ENCODE results near the gene IMPDH2. TPM values are rescaled to one million over a fixed set of nuclear protein-coding genes. Genes with fewer than 3 reads are reported as not detected.

The IMPDH2 gene
- total and polyA plus RNA-seq, 2 of the 4 experiments (the other 2 are of a cell fraction): 190 to 296 TPM

DNA sequence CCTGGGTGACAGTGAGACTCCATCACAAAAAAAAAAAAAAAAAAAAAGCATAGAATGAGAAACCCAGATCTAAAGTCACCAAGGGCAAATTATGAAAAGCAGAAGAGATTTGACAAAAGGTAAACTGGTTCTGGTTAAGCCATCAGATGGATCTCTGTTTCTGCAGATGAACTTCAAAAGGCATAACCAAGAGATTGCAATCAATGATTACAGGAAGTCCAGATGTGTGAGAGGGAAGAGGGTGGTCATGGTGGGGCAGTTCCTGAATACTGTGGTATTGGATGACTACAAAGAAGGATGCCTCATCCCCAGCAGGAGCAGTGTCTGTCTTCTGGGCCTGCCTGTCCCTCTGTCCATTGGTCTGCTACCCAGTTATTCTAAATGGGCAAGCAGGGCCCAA is 35.4 kb downstream of the IMPDH2 start:
- Histone ChIP-seq H3K9ac (ENCODE audit: low read depth, low read length) (no peak overlapping the region), H2AFZ (replicated peaks; ENCODE audit: low read length, poor library complexity) (no peak overlapping the region), H3K79me1 (ENCODE audit: low read depth in 1 of 2, low read length in 2 of 2) (peaks cover 49 to 66% of the 10 kb centered on the region in 2 experiments), H2BK20ac (ENCODE audit: low read depth, low read length) (no peak overlapping the region), H4K5ac (ENCODE audit: low read depth, low read length) (no peak overlapping the region), H3K36me3 (ENCODE audit: control insufficient read depth, insufficient read depth, low read length) (peaks cover 3% of the 10 kb centered on the region; the same call in 1 of the 2 replicates), H3K23ac (ENCODE audit: low read depth, low read length) (no peak overlapping the region), H2BK5ac (ENCODE audit: low read depth, low read length, poor library complexity, severe bottlenecking) (no peak overlapping the region), H2BK120ac (ENCODE audit: low read depth, low read length) (no peak overlapping the region), H4K8ac (ENCODE audit: low read depth in 2 of 2, low read length in 2 of 2) (no peak overlapping the region), H3K4ac (ENCODE audit: low read depth, low read length) (no peak overlapping the region), H3K4me1 (ENCODE audit: control insufficient read depth, insufficient read depth, low read length) (peaks cover 14% of the 10 kb centered on the region), H2BK15ac (ENCODE audit: low read depth, low read length) (no peak overlapping the region), H4K91ac (ENCODE audit: insufficient read depth, low read depth, low read length) (no peak overlapping the region), H3K9me1 (ENCODE audit: insufficient read depth, low read length) (peaks cover 7% of the 10 kb centered on the region), H2AK9ac (replicated peaks; ENCODE audit: low read depth, low read length, poor library complexity) (no peak overlapping the region), H3K9me3 (ENCODE audit: control insufficient read depth, insufficient read depth, low read length) (no peaks in the 10 kb centered on the region), H3K27me3 (ENCODE audit: control insufficient read depth, insufficient read depth, low read length) (no peaks in the 10 kb centered on the region), H3K18ac (ENCODE audit: low read depth, low read length) (no peak overlapping the region), H3K27ac (ENCODE audit: insufficient read depth, low read length) (no peak overlapping the region), H3K14ac (replicated peaks; ENCODE audit: low read depth, low read length) (no peak overlapping the region), H4K20me1 (ENCODE audit: insufficient read depth, low read length) (no peaks in the 10 kb centered on the region; the same call in 1 of the 2 replicates), H2AK5ac (ENCODE audit: low read depth, low read length) (no peak overlapping the region), H3K56ac (ENCODE audit: extremely low read depth, insufficient read depth, low read length) (no peak overlapping the region), H3K4me3 (ENCODE audit: insufficient read depth, low read depth, low read length) (no peak overlapping the region), H3K4me2 (ENCODE audit: low read depth, low read length) (no peak overlapping the region)
- intact Hi-C loops (cut with micrococcal nuclease): no loop called here
- ATAC-seq (ENCODE audit: low read depth) (no peak), DNase-seq (no peak)
- dilution Hi-C loops (cut with HindIII; ENCODE audit: low sequenced_read_pairs, unreplicated experiment): no loop called here
- BruUV-seq (replicated peaks): no TSS peak
- in situ Hi-C loops (cut with MboI; ENCODE audit: low sequenced_read_pairs): no loop called here
- ChIA-PET CTCF (no interaction called here), POLR2A (ENCODE audit: unreplicated experiment) (no interaction called here)
- TF ChIP-seq CEBPB (IDR thresholded peaks at IDR 0.05; ENCODE audit: low read depth, low read length) (no peak), MAZ (IDR thresholded peaks at IDR 0.05; ENCODE audit: borderline replicate concordance, low read depth, low read length) (no peak), MXI1 (IDR thresholded peaks at IDR 0.05; ENCODE audit: borderline replicate concordance, low read depth, low read length) (no peak), FOS (IDR thresholded peaks at IDR 0.05; ENCODE audit: low read depth, low read length) (no peak), MAFK (IDR thresholded peaks at IDR 0.05; ENCODE audit: low read depth, low read length) (no peak), POLR2A (IDR thresholded peaks at IDR 0.05; ENCODE audit: low read depth, low read length) (no peak), CHD1 (IDR thresholded peaks at IDR 0.05; ENCODE audit: low read depth, low read length) (no peak), BHLHE40 (IDR thresholded peaks at IDR 0.05; ENCODE audit: low read depth, low read length) (no peak), RCOR1 (IDR thresholded peaks at IDR 0.05; ENCODE audit: insufficient replicate concordance, low read length) (no peak), RFX5 (IDR thresholded peaks at IDR 0.05; ENCODE audit: low read depth, low read length) (no peak), RAD21 (IDR thresholded peaks at IDR 0.05; ENCODE audit: low read length) (no peak), SMC3 (IDR thresholded peaks at IDR 0.05; ENCODE audit: low read depth, low read length) (no peak), NFE2L2 (IDR thresholded peaks at IDR 0.05; ENCODE audit: low read depth, low read length) (no peak)
- TF ChIP-seq, protein P1, sequence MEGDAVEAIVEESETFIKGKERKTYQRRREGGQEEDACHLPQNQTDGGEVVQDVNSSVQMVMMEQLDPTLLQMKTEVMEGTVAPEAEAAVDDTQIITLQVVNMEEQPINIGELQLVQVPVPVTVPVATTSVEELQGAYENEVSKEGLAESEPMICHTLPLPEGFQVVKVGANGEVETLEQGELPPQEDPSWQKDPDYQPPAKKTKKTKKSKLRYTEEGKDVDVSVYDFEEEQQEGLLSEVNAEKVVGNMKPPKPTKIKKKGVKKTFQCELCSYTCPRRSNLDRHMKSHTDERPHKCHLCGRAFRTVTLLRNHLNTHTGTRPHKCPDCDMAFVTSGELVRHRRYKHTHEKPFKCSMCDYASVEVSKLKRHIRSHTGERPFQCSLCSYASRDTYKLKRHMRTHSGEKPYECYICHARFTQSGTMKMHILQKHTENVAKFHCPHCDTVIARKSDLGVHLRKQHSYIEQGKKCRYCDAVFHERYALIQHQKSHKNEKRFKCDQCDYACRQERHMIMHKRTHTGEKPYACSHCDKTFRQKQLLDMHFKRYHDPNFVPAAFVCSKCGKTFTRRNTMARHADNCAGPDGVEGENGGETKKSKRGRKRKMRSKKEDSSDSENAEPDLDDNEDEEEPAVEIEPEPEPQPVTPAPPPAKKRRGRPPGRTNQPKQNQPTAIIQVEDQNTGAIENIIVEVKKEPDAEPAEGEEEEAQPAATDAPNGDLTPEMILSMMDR (conservative IDR thresholded peaks at IDR 0.05; ENCODE audit: low read depth, low read length): no peak
- TF ChIP-seq, protein P2, sequence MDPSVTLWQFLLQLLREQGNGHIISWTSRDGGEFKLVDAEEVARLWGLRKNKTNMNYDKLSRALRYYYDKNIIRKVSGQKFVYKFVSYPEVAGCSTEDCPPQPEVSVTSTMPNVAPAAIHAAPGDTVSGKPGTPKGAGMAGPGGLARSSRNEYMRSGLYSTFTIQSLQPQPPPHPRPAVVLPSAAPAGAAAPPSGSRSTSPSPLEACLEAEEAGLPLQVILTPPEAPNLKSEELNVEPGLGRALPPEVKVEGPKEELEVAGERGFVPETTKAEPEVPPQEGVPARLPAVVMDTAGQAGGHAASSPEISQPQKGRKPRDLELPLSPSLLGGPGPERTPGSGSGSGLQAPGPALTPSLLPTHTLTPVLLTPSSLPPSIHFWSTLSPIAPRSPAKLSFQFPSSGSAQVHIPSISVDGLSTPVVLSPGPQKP (IDR thresholded peaks at IDR 0.05; ENCODE audit: borderline replicate concordance, low read depth, low read length): no peak
- TF ChIP-seq, protein P3, sequence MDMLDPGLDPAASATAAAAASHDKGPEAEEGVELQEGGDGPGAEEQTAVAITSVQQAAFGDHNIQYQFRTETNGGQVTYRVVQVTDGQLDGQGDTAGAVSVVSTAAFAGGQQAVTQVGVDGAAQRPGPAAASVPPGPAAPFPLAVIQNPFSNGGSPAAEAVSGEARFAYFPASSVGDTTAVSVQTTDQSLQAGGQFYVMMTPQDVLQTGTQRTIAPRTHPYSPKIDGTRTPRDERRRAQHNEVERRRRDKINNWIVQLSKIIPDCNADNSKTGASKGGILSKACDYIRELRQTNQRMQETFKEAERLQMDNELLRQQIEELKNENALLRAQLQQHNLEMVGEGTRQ (IDR thresholded peaks at IDR 0.05; ENCODE audit: low read depth, low read length): no peak

Data from IMR-90 (cell line).